ENCODE measurements around the gene UVRAG.

Gene UVRAG

DNA sequence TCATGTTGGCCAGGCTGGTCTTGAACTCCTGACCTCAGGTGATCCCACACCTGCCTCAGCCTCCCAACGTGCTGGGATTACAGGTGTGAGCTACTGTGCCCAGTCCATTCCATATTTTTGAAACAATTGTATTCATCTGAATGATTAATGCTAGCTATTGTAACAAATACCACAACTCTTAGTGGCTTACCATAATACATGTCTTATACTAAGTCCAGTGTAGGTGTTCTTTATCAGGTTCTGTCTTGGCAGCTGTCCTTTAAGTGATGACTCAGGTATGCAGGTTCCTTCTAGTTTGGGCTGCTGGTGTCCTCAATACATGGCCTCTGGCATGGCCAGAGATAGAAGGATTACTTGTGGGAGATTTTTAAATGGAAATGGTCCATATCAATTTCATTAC, 39.0 kb downstream of the UVRAG start:
- TF ChIP-seq, protein P1, sequence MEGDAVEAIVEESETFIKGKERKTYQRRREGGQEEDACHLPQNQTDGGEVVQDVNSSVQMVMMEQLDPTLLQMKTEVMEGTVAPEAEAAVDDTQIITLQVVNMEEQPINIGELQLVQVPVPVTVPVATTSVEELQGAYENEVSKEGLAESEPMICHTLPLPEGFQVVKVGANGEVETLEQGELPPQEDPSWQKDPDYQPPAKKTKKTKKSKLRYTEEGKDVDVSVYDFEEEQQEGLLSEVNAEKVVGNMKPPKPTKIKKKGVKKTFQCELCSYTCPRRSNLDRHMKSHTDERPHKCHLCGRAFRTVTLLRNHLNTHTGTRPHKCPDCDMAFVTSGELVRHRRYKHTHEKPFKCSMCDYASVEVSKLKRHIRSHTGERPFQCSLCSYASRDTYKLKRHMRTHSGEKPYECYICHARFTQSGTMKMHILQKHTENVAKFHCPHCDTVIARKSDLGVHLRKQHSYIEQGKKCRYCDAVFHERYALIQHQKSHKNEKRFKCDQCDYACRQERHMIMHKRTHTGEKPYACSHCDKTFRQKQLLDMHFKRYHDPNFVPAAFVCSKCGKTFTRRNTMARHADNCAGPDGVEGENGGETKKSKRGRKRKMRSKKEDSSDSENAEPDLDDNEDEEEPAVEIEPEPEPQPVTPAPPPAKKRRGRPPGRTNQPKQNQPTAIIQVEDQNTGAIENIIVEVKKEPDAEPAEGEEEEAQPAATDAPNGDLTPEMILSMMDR (IDR thresholded peaks at IDR 0.05; ENCODE audit: borderline replicate concordance, insufficient read depth, low read depth, low read length), result no peak
- H3K4me3 ChIP-seq (ENCODE audit: low read depth, low read length), result no peak overlapping the region

DNA sequence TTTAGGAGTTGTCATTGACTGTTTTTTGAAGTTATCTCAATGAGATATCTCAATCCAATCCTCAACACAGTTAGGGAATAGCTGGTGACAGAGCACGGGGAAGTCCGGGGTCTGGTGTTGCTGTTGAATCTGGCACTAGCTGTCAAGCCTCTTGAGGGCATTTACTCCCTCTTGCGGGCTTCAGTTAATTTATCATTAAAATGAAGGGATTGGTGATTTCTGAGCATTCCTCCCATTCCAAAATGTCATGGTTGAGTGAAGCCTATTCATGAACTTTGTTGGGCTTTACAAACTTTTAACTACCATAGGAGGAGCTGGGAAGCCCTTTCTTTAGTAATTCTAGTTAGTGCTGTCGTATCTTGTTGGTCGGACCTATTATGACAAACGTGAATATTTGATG, 40.2 kb downstream of the UVRAG start:
- no peak overlapping the region for H3K4me3 ChIP-seq (ENCODE audit: low read depth, low read length)
- TF ChIP-seq, protein P1 (IDR thresholded peaks at IDR 0.05; ENCODE audit: borderline replicate concordance, insufficient read depth, low read depth, low read length), result no peak

DNA sequence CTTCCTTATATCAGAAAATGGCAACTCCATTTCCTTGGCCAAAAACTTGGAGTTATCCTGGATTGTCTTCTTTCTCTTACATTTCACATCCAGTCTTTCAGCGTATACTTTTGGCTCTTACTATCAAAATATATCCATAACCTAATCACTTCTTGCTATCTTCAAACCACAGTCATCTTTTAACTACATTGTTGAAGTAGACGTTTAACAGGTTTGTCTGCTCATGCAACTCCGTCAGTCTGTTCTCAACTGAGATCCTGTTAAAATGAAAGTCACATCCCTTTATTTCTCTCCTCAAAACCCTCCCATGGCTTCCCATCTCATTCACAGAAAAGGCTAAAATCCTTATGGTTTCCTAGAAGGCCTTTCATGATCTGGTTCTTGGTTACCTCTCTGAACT, 41.9 kb downstream of the UVRAG start:
- no peak overlapping the region for H3K4me3 ChIP-seq (ENCODE audit: low read depth, low read length)
- TF ChIP-seq, protein P1 (IDR thresholded peaks at IDR 0.05; ENCODE audit: borderline replicate concordance, insufficient read depth, low read depth, low read length), result no peak

DNA sequence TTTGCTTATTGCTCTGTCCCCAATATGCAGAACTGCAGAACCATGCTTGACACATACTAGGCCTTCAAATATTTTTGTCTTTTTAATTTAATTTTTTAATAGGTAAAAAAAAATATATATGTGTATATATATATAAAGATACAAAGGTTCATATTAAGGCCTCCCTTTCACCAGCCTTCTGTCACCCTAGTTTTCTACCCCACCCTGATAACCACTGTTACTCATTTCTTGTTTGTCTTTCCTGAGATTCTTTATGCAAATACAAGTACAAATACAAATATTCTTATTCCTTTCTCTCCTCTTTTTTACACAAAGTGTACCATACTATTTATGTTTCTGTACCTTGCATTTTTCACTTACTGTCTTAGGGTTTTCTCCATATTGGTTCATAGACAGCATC, 43.0 kb downstream of the UVRAG start:
- H3K4me3 ChIP-seq (ENCODE audit: low read depth, low read length), result no peak overlapping the region
- TF ChIP-seq, protein P1 (IDR thresholded peaks at IDR 0.05; ENCODE audit: borderline replicate concordance, insufficient read depth, low read depth, low read length), result no peak

DNA sequence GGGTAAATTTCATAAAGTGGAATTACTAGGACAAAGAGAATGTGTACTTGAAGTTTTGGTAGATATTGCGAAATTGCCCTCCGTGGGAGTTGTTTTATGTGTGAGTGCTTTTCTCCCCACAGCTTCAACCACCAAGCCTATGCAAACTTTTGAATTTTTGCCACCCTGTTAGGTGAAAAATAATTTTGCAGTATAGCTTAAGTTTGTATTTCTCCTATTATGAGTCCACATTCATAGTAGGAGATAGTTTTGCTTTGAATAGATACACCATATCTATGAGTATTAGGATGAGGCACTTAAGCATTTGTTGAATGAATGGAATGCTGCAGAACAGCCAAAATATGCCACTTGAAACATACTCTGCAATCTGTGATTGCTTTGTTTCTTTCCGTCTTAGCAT, 43.6 kb downstream of the UVRAG start:
- H3K4me3 ChIP-seq (ENCODE audit: low read depth, low read length), result no peak overlapping the region
- TF ChIP-seq, protein P1 (IDR thresholded peaks at IDR 0.05; ENCODE audit: borderline replicate concordance, insufficient read depth, low read depth, low read length), result no peak

DNA sequence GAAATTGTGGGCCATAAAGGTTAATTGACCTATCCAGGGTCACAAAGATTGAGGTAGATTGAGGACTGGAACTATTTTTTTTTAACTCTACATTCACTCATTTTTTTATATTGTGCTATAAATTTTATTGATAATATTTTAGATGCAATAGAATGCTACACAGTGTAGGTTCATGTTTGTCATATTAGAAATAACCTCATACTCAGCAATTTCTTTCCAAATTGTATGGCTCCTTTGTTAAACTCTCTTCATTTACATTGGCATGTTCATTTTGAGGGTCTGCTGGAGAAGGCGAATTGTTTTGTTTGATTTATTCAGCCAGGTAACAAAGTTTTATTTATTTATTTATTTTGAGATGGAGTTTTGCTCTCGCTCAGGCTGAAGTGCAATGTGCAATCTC, 44.6 kb downstream of the UVRAG start:
- H3K4me3 ChIP-seq (ENCODE audit: low read depth, low read length), result no peak overlapping the region
- TF ChIP-seq, protein P1 (IDR thresholded peaks at IDR 0.05; ENCODE audit: borderline replicate concordance, insufficient read depth, low read depth, low read length), result no peak

DNA sequence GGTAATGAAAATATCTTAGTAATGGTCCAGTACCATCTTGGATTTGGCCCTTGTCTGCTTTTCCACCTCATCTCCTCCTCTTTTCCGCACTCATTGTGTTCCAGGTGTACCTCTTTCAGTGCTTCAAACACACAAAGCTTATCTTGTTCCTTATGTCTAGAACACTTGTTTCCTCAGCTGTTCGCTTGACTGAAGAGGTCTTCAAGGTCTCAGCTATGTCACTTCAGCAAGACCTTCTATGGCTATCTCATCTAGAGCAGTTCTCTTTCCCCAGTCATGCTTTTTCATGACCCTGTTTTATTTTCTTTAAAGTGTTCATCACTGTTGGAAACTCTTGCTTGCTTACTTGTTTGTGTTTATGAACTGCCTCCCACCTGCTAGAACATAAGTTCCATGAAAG, 47.4 kb downstream of the UVRAG start:
- H3K4me3 ChIP-seq (ENCODE audit: low read depth, low read length), result no peak overlapping the region
- TF ChIP-seq, protein P1 (IDR thresholded peaks at IDR 0.05; ENCODE audit: borderline replicate concordance, insufficient read depth, low read depth, low read length), result no peak

All from GM12875 (cell line).